ENCODE data around the gene MAPK1. TPM values are rescaled to one million over a fixed set of nuclear protein-coding genes. Genes with fewer than 3 reads are reported as not detected.

MAPK1 gene
- total RNA-seq, 4 donors from 2014 or later = 36.0 to 57.6 (median 45.0) TPM

GRCh38 chr22:21771631-21771976, 95.8 kb downstream of the MAPK1 start:
- H3K27ac ChIP-seq = no peak overlapping the region
- H3K9me3 ChIP-seq = no peaks in the 10 kb centered on the region
- no peak for DNase-seq
- no peaks in the 10 kb centered on the region for H3K27me3 ChIP-seq
- no peak overlapping the region for H3K4me3 ChIP-seq
- peaks cover 11 to 88% (median 41%) of the 10 kb centered on the region in 3 donors for H3K36me3 ChIP-seq
- TF ChIP-seq CTCF (IDR thresholded peaks at IDR 0.05) (no peak), POLR2A (IDR thresholded peaks at IDR 0.05) (no peak)
- intact Hi-C loops (cut with DNase I) = no loop called here
- WGBS, 2 donors = 91 to 96% methylated on average over 1 to 4 of the region's 4 CpGs
- peaks cover 0 to 5% (median 0%) of the 10 kb centered on the region in 3 donors for H3K4me1 ChIP-seq

DNA sequence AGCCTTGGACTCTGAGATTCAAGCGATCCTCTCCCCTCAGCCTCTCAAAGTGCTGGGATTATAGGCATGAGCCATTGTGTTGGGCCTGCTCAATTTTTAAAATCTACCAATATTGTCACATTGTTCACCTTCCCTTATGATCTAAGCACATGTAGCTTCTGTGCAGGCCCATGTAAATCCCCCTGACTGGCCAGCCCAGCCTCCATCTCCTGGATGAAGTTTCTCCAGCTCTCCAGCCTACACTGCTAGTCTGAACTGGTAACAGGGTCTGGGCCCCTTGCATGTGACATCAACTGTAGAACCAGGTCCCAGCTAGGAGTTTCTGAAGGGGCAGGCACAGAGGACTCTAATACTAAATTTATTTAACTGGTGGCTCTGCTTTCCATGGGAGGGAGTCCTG, 99.0 kb downstream of the MAPK1 start:
- H3K9me3 ChIP-seq = no peaks in the 10 kb centered on the region
- 50 to 100% methylated on average over 1 of the region's 1 CpG for WGBS, 2 donors
- no peak overlapping the region for H3K27ac ChIP-seq

DNA sequence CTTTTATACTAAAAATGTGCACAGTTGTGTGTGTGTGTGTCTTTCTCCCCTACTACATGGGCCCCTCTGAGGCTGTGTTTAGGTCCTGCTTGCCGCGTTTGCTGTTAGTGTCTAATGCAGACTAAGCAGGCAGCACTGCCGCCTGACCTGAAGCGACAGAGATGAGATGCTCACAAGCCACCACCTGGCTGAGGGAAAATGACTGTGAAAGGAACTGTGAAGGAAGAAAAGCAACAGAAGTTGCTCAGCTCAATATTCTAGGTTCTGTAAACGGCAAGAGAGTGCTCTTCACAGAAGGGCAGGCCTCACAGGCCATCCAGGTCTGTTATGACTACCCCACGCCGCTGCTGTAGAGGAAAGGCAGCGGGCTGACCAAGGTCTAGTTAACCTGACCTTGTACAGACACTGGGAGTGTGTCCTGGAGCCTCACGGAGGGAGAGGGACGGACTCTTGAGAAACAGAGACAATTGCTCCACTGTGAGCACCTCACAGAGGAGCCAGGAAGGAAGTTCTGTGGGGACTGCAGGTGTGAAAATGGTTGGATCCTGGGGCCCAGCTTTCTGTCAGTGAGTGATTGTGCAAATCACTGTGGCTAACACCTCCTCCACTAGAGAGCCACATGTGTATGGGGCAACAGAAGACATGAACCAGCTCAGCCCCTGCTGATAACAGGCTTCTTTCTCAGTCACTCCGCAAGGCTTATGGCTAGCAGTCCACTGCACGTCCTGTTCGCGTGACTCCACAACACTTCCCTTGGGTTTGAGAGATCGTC, 100.6 kb downstream of the MAPK1 start:
- peak overlapping the region in 1 of 4 donors; percentile 3 for H3K27ac ChIP-seq
- TF ChIP-seq CTCF (IDR thresholded peaks at IDR 0.05) = no peak
- TF ChIP-seq POLR2A (IDR thresholded peaks at IDR 0.05) = no peak
- H3K4me3 ChIP-seq = no peak overlapping the region
- no peak for DNase-seq
- H3K36me3 ChIP-seq = peaks cover 14 to 100% (median 43%) of the 10 kb centered on the region in 3 donors
- intact Hi-C loops (cut with DNase I) = no loop called here
- peaks cover 0 to 7% (median 0%) of the 10 kb centered on the region in 3 donors for H3K4me1 ChIP-seq
- H3K27me3 ChIP-seq = no peaks in the 10 kb centered on the region
- no peaks in the 10 kb centered on the region for H3K9me3 ChIP-seq
- 84 to 92% methylated on average over 13 to 14 of the region's 15 CpGs for WGBS, 2 donors

More for the DNA sequence above, 99.0 kb downstream of the MAPK1 start:
- Histone ChIP-seq H3K4me1 (peaks cover 0 to under 1% (median 0%) of the 10 kb centered on the region in 3 donors), H3K27me3 (no peaks in the 10 kb centered on the region), H3K4me3 (no peak overlapping the region), H3K36me3 (peaks cover 21 to 98% (median 50%) of the 10 kb centered on the region in 3 donors)
- TF ChIP-seq POLR2A (IDR thresholded peaks at IDR 0.05) (no peak), CTCF (IDR thresholded peaks at IDR 0.05) (no peak)
- DNase-seq = no peak
- intact Hi-C loops (cut with DNase I) = no loop called here

DNA sequence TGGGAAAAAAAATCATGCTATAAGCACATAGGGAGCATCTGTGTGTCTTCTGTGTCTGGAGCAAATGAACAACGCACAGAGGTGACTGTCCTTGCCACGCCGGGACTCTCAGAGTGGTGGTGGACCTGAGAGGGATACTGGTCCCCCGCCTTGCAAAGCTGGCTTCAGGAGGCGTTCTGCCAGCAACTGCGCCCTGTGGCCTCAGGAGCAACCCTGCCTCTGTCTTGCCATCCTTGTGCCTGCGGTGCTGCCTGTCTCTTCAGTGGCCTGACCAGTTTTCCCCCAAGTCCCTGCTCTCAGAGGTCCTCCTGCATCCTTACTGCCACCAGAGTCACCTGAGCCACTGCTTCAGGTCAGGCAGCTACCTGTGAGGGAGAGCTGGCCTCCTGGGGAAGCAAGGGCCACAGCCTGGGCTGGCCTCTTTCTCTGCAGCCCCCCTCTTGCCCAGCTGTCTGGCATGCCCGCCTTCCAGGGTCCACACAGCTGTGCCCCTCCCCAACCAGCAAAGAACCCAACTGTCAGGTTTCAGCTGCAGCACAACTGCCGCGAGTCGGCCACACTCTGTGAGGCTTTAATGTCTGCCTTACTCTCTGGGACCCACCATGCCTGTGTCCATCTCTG, 101.4 kb downstream of the MAPK1 start:
- peak overlapping the region in 2 of 4 donors; percentile 0 to 3 for H3K27ac ChIP-seq
- 92 to 96% methylated on average over 7 to 9 of the region's 11 CpGs for WGBS, 2 donors

More for the DNA sequence above, 101.4 kb downstream of the MAPK1 start:
- H3K36me3 ChIP-seq = peaks cover 10 to 100% (median 34%) of the 10 kb centered on the region in 3 donors
- H3K4me1 ChIP-seq = peaks cover 0 to 7% (median 0%) of the 10 kb centered on the region in 3 donors
- no peaks in the 10 kb centered on the region for H3K27me3 ChIP-seq
- no peaks in the 10 kb centered on the region for H3K9me3 ChIP-seq
- no peak for DNase-seq
- H3K4me3 ChIP-seq = no peak overlapping the region
- no peak for TF ChIP-seq POLR2A (IDR thresholded peaks at IDR 0.05)
- no peak for TF ChIP-seq CTCF (IDR thresholded peaks at IDR 0.05)
- intact Hi-C loops (cut with DNase I) = no loop called here

All from esophagus squamous epithelium (tissue), 5 donors.